Stimulated activated CD4-positive, alpha-beta T cell treated with anti-CD3 and anti-CD28 coated beads, TNF-alpha, amount 100 ng/mL, for 24 hours (primary cell): ENCODE measurements around the gene FBXW11.

Experiments
- DNase-seq, 3 experiments: peaks; one replicate each; pipeline ENCODE4 v3.0.0-alpha.2; 2020; ENCODE audit warnings: low read depth in 3 of 3

The FBXW11 gene

GRCh38 chr5:171842777-171843328 lies 163.6 kb downstream of the FBXW11 start:
- no peak for DNase-seq

- no peak for DNase-seq
Measured at GRCh38 chr5:171841984-171842776, 164.3 kb downstream of the FBXW11 start.

- no peak for DNase-seq
Measured at GRCh38 chr5:171840711-171841522, 165.5 kb downstream of the FBXW11 start.

- no peak for DNase-seq
Measured at GRCh38 chr5:171840066-171840465, 166.4 kb downstream of the FBXW11 start.

GRCh38 chr5:171839112-171839511 lies 167.3 kb downstream of the FBXW11 start:
- DNase-seq = no peak

GRCh38 chr5:171838066-171838465 lies 168.4 kb downstream of the FBXW11 start:
- DNase-seq = no peak

- DNase-seq = no peak
Measured at GRCh38 chr5:171837522-171837921, 168.9 kb downstream of the FBXW11 start.

GRCh38 chr5:171835066-171835465 lies 171.4 kb downstream of the FBXW11 start:
- DNase-seq = no peak

- DNase-seq = no peak
Measured at GRCh38 chr5:171834461-171834860, 172.0 kb downstream of the FBXW11 start.

- no peak for DNase-seq
Measured at GRCh38 chr5:171832775-171833174, 173.7 kb downstream of the FBXW11 start.

- no peak for DNase-seq
Measured at GRCh38 chr5:171830686-171831085, 175.8 kb downstream of the FBXW11 start.

GRCh38 chr5:171827162-171827561 lies 179.3 kb downstream of the FBXW11 start:
- DNase-seq = no peak

GRCh38 chr5:171826132-171826531 lies 180.3 kb downstream of the FBXW11 start:
- no peak for DNase-seq

- no peak for DNase-seq
Measured at GRCh38 chr5:171825051-171825450, 181.4 kb downstream of the FBXW11 start.

- no peak for DNase-seq
Measured at GRCh38 chr5:171823269-171823668, 183.2 kb downstream of the FBXW11 start.

GRCh38 chr5:171821286-171821685 lies 185.2 kb downstream of the FBXW11 start:
- DNase-seq = no peak

GRCh38 chr5:171820561-171820960 lies 185.9 kb downstream of the FBXW11 start:
- DNase-seq = no peak

GRCh38 chr5:171816666-171817065 lies 189.8 kb downstream of the FBXW11 start:
- DNase-seq = no peak

GRCh38 chr5:171813813-171814490 lies 192.5 kb downstream of the FBXW11 start:
- DNase-seq = no peak

- no peak for DNase-seq
Measured at GRCh38 chr5:171813270-171813669, 193.2 kb downstream of the FBXW11 start.
